Activated CD8-positive, alpha-beta memory T cell treated with anti-CD3 and anti-CD28 coated beads for 48 hours (primary cell): ENCODE results near the gene LRRFIP1.

Experiments used
- DNase-seq, 3 experiments: peaks; one replicate each; pipeline ENCODE4 v3.0.0-alpha.2; 2020; ENCODE audit warnings: low read depth in 2 of 3, low spot score in 2 of 3

The LRRFIP1 gene

GRCh38 chr2:237721458-237721857, 94.1 kb downstream of the LRRFIP1 start:
- DNase-seq, result no peak

GRCh38 chr2:237722616-237723015, 95.2 kb downstream of the LRRFIP1 start:
- DNase-seq, result no peak

- no peak for DNase-seq
These were observed 95.6 kb downstream of the LRRFIP1 start for GRCh38 chr2:237723023-237723422.

GRCh38 chr2:237723602-237724001, 96.2 kb downstream of the LRRFIP1 start:
- DNase-seq, result no peak

- DNase-seq, result no peak
These were observed 97.6 kb downstream of the LRRFIP1 start for GRCh38 chr2:237724811-237725478.

GRCh38 chr2:237725661-237726060, 98.3 kb downstream of the LRRFIP1 start:
- no peak for DNase-seq

GRCh38 chr2:237726401-237726830, 99.0 kb downstream of the LRRFIP1 start:
- no peak for DNase-seq

- DNase-seq, result no peak
These were observed 100.0 kb downstream of the LRRFIP1 start for GRCh38 chr2:237727363-237727762.

GRCh38 chr2:237729681-237730475, 102.5 kb downstream of the LRRFIP1 start:
- DNase-seq, result no peak

- DNase-seq, result peak in 1 of 3 experiments; percentile 17
These were observed 104.3 kb downstream of the LRRFIP1 start for GRCh38 chr2:237731663-237732062.

- DNase-seq, result no peak
These were observed 104.7 kb downstream of the LRRFIP1 start for GRCh38 chr2:237732070-237732469.

- no peak for DNase-seq
These were observed 105.5 kb downstream of the LRRFIP1 start for GRCh38 chr2:237732790-237733381.

- DNase-seq, result no peak
These were observed 106.4 kb downstream of the LRRFIP1 start for GRCh38 chr2:237733677-237734300.

GRCh38 chr2:237734905-237735623, 107.7 kb downstream of the LRRFIP1 start:
- DNase-seq, result no peak

- DNase-seq, result no peak
These were observed 108.4 kb downstream of the LRRFIP1 start for GRCh38 chr2:237735798-237736197.

- no peak for DNase-seq
These were observed 109.4 kb downstream of the LRRFIP1 start for GRCh38 chr2:237736783-237737182.

GRCh38 chr2:237737196-237737865, 109.9 kb downstream of the LRRFIP1 start:
- DNase-seq, result no peak

- no peak for DNase-seq
These were observed 110.9 kb downstream of the LRRFIP1 start for GRCh38 chr2:237738255-237738654.

- no peak for DNase-seq
These were observed 111.7 kb downstream of the LRRFIP1 start for GRCh38 chr2:237739101-237739500.

GRCh38 chr2:237742191-237742590, 114.8 kb downstream of the LRRFIP1 start:
- DNase-seq, result no peak
